Stimulated activated CD4-positive, alpha-beta T cell treated with anti-CD3 and anti-CD28 coated beads, Interleukin-12 subunit alpha, Interleukin-12 subunit beta, amount 100 ng/mL, for 24 hours (primary cell): ENCODE results near the gene ENTHD1.
"Not testable (repeated sequence)": the region's sequence is repeated elsewhere in the genome, so short reads cannot be mapped to it uniquely, and the experiment has no call there.

Source experiments
- DNase-seq, 2 experiments: peaks; one replicate each; pipeline ENCODE4 v3.0.0-alpha.2; 2020; ENCODE audit warnings: low read depth in 2 of 2

Gene ENTHD1

DNA sequence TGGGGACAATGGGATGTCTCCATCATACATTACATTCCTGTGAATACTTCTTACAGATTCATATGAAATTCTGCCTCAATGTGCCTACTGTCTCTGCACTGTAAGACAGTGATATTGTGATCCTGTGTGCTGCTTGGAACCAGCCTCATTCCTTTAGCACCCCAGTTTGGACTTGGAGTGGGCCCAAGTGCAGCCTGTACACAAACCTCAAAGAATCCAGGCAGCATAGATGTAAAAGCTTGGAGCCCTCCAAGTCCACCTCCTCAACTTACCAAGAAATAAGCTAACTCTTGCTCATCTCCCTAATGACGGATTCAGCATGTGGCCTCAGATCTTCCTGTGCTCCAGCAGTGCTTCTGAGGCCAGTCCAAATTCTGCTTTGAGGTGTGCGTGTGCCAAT is 31.7 kb upstream of the ENTHD1 start:
- no peak for DNase-seq

DNA sequence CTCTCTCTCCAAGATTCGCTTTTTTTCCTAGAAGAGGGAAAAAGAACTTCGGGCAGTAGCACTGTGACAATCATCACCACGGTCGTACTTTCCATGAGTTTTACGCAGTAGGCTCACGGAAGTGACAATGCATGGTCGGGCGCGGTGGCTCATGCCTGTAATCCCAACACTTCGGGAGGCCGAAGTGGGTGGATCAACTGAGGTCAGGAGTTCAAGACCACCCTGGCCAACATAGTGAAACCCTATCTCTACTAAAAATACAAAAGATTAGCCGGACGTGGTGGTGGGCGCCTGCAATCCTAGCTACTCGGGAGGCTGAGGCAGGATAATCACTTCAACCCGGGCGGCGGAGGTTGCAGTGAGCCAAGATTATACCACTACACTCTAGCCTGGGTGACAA is 30.7 kb upstream of the ENTHD1 start:
- DNase-seq, result no peak

DNA sequence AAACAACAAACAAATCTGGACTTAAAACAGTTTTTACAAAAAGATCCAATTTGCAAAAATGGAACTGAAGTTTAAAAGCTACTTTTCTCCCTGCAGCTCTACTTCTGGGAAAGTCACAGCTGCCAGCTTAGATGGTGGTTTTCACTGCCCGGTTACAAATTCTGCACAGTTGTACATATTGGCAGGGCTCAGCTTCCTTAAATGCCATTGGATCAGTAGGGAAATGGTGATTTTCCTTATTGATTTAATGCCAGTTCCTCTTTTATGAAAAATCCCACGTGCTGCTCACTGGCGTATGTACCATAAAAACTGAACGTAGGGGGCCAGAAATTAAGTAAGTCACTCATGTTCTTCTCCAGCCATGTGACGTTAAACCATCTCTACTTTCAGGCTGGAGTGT is 30.1 kb upstream of the ENTHD1 start:
- DNase-seq, result no peak

DNA sequence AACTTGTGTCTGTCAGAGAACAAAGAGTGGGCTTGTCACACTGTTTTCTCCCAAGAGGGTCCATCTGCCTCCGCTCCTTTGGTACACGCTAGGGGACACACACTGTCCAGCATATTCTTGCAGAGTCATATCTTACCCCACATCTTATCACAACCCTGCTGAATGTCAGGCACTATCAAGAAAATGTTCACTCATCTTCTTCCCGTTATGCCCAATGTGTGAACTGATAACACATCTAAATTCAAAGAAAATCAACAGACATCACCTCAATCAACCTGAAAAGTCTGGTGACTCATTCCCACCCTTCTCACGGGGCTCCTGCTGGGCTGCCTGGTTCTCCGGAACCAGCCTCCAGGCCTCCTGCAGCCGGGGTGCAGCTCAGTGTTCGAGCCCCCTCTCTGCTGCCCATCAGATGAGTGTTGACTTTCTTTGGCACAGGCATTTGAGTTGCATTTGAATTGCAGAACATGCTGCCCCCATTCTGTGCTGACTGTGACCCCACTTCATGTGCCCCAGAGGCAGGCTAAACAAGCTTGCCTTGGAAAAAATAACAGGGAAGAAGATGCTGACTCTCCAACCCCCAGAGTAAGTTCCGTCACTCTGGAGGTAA is 26.7 kb upstream of the ENTHD1 start:
- DNase-seq, result peak in 1 of 2 experiments; percentile 62

DNA sequence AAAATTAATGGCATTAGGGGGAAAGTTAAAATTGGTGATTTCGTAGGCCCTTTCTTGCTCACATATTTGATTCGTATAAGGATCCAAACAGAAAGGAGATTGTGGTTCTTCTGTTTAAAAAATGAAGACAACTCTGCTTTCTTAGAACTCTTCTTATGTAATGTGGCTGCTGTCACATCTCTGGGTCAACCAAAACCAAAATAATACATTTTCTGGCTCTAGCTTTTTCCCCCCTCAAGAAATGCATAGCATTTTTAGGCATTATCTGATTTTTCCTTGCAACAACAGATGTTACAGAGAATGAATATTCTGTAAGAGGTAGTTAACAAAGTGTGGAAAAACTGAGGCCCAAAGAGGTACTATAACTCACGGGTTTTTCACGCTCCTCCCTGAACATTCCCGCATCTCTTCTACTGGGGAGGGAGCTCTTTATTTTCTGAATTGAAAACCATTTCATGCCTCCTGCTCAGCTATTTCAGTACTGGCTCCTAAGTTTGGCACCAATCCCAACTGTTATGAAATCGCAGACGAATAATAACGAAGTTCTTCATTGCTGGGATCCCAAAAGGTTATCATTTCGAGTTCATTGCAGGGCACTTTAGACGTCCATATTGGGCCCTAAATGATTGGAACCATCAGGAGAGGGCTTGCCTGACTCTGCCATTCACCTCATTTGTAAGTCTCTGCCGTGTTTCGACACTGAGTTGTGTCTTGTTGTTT is 24.4 kb upstream of the ENTHD1 start:
- no peak for DNase-seq

DNA sequence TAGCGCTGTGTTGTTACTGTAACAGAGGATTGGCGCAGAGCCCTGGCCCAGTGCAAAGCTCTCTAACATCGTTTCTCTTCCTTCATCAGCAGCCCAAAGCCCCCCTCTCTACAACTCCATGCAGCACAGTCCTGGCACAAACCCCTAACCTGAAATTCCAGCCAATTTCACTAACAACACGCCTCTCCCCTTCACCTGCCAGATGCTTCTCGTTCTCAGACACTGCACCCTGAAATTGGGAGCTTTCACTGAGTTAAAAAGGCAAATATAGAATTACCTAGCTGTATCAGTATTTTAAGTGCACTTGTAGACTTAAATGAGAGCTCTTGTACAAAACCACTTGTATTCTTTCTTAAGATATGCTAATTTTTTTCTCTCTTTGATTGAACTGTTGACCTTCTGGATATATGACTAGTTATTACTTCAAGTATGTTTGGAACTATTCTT is 23.7 kb upstream of the ENTHD1 start:
- no peak for DNase-seq

DNA sequence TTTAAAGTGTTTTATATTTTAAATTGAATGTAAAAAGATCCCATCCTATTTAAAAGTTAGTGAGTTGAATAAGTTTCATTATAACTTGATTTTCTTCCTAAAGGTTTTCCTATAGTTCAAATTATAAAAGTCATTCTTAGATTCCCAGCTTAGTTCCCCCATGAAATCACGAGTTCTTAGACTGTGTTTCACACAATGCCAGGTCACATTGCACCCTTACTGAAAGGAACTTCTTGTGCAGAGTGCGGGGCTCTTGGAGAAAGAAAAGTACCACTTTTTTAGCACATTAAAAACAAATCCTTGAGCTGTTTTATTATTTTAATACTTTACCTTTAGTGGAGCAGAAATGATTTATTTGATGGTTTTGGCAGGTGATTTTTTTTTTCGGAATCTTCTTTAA is 22.9 kb upstream of the ENTHD1 start:
- DNase-seq, result no peak

DNA sequence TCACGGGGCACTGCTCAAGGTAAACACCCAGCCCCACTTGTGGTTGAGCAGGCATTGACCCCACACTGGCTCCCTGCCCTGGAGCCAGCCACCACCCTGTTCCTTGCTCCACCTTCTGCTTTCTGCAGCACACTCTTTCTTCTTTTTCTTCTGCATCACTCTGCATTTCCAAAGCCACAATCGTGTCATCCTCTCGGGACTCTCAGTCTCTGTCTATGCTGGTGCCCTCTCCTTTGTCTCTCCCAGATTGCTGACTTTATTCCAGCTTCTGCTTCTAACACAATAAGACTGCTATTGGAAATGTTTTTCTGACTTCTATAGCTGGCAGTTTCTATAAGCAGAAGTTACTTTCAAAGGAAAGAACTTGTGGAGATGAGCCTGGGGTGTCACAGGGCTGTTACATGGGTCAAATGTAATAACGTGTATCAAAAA is 21.8 kb upstream of the ENTHD1 start:
- DNase-seq, result no peak

DNA sequence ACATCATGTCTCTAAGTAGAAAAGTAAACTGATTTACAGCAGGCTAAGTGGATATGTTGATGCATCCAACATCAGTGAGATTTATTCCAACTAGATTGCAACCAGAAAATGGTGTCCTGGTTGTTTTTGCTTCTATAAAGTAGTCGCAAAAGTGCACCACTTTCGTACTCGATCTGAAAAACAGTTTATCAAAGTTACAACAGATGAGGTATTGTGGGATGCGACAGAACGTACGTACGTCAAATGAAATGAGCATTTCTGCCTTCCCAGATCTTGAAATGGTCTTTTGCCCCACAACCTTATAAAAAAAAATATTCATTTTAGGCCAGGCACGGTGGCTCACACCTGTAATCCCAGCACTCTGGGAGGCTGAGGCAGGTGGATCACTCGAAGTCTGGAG is 21.0 kb upstream of the ENTHD1 start:
- no peak for DNase-seq

DNA sequence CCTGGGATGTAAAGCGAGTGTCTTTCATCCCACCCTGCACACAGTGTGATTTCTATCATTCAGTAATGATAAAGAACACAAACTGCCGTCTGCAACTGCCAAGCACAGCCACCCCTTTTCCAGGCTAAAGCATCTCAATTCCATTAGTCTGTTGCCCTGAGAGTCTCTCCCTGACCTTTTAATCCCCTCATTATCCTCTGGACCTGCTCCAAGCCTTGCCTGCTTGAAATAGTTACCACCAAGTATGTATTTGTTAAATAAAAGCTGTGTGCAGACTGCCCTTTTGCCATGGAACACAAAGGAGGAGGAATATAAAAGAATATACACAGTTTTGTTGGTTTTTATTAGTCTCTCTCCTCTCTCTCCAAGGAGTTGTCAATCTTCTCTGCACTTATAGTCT is 20.3 kb upstream of the ENTHD1 start:
- DNase-seq, result no peak

DNA sequence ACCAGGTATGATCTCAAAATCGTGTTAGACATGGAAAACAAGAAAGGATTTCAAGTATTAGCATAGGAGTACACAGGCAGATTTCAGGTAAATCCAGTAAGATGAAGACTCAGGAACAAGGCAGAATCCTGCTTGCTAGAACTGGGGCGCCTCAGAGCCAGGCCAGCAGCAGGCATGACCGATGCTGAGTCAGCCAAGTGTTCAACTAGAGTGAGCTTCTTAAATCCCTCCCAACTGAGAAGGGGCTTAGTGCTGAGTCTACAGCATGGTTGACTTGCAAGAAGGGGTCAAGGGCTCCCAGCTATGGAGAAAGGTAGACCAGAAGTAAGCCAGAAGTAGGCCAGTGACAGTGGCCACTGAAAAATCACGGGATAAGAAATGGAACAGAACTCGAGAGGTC is 19.8 kb upstream of the ENTHD1 start:
- DNase-seq, result no peak

DNA sequence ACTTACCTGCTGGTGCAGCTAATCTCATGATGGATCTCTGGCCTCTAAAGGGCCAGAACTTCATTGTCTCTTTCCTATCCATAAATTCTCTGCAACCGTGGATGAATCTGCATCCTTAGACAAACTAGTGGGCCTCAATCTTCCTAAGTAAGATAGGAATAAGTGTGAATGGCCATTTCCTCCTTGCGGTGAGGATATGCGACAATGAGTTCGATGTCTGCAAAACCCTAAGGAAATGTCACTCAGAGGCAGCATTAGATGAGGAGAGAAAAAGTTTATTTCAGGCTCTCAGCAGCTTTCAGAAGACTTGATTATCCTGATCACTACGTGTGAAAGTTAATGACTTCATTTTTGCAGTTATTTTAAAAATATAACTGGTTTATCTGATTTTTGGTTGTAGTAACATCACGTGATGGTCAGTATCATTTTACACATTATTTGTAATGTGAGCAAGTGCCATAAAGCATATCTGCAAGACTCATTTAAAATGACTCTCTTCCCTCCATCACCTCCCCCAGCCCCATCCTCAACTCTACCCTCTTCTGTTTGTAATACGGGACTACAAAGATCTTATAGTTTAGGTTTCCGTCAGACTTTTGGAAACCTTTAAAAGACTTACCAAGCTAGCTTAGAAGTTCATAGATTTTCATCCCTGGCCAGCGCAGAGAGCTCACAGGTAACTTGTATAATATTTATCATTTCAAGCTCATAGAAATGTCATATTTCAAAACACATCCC is 17.5 kb upstream of the ENTHD1 start:
- DNase-seq, result no peak

DNA sequence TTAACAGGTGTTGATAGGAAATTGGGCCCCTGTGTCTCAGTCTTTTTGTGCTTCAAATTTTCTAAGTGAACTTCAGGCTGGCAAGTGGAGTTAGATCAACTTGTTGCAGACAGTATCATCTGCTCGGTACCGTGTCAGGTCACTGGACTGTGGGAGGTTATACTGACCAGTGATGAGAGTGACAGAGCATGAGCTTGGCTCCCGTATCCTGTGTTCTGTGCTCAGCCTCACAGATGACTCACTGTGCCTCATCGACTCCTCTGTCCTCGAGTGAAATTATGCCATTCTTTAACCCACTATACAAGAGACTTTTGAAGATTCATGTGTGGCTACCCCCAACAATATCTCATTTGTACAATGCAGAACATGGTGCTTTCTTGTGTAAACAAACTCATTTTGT is 15.2 kb upstream of the ENTHD1 start:
- DNase-seq, result no peak

DNA sequence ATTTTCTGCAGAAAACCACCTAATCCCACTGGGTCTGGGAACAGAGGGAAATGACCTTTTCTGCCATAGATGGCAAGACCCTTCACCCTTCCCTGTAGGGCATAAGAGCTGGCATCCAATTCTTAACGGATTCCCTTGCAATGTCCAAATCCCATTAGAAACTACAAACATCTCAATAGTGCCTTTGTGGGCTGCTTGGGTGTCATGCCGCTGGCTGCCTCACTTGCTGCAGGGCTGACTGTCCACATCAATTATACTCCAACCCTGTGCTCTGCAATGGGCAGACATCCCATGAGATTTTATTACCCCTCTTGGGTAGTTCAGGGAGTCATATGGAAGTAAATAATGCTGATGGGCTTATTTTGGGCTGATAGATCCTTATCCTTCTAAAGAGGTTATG is 14.6 kb upstream of the ENTHD1 start:
- DNase-seq, result no peak

DNA sequence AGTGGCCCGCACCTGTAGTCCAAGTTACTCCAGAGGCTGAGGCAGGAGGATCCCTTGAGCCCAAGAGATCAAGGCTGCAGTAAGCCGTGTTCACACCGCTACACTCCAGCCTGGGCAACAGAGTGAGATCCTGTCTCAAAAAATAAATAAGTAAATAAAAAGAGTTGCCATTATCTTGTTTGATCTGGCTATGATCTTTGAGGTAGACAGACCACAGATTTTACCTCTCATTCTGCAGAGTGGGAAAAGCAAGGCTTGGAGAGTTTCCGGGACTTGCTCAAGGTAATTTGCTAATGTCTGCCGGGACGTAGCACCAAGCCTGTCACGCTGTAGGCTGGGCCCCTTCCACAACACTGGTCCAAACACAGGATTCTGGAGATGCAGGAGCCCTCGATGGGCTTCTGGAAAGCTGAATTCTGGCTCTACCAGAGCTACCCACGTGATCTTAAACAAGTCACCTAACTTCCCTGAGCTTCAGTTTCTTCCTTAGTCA is 14.1 kb upstream of the ENTHD1 start:
- no peak for DNase-seq

DNA sequence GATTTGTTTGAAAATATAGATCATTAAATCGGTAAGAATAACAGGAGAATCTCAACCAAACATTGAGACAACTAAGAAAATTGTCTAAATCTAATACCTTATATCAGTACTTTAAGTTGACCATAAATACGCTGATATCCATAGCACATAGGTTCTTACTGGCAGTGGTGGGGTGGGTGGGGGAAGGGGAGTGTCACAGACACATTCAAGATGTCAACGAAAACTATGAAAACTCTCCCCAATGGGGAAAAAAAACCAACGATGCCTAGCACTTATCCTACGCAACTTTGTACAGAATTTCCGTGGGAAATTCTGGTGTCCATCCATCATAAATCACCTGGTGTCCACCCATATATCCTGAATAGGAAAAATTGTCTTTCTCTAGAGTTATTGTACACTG is 13.5 kb upstream of the ENTHD1 start:
- DNase-seq, result no peak

DNA sequence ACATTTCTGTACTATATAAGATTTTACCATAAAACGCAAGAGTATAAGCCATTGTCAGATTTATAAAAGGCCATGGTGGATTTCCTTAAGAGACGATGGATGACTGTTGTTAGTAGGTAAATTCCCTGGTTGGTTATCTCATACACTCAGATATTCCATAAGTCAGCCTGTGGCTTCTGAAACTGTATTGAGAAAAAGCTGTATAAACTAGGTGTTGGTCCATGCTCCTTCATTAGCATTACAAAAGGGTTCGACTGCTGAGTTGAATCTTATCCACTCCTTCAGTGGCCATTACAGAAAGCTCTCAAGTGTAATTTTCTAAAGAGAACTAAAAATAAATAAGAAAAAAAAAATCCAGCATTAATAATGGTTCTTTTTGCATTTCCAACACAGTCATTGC is 12.6 kb upstream of the ENTHD1 start:
- no peak for DNase-seq

DNA sequence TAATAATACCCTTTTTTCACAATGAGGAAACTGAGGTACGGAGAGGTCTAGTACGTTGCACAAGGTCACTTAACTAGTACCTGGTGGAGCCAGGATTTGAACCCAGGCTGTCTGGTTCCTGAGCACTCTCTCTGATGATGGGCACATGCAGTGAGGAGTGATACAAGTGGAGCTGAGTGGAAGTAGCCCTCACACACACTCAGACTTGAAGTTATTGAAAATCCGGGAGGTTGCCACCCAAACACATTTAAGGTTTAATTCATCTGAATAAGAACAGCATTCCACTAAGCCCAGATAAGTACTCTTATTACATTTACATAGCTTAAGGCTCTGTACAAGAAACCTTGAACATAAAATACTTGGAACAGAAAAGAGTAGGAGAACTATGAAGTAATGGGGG is 12.1 kb upstream of the ENTHD1 start:
- DNase-seq, result no peak

DNA sequence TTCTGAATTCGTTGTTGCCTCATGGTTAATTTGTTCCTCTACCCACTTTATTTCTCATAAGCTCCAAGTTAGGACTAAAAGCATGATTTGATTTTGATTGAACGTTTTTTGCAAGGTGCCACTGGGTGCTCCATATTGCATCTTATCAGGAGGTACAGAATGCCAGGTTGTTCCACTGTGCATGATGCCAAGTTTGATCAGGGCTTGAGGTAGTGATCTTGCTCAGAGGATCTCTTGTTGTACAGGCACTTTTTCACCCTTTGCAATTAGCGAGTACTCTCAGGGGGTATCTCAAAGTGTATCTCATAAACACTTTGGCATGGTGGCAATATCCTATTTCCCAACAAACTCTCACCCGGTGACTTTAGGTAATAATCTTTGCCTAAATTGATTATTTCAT is 11.3 kb upstream of the ENTHD1 start:
- no peak for DNase-seq

DNA sequence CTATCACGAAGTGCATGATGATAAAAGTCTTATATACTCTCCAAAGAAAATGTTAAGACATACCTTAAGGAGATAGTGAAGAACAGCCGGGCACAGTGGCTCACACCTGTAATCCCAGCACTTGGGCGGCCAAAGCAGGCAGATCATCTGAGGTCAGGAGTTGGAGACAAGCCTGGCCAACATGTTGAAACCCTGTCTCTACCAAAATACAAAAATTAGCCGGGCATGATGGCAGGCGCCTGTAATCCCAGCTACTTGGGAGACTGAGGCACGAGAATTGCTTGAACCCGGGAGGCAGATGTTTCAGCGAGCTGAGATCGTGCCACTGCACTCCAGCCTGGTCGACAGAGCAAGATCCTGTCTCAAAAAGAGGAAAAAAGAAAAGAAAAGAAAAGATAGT is 10.5 kb upstream of the ENTHD1 start:
- not testable (repeated sequence) for DNase-seq

DNA sequence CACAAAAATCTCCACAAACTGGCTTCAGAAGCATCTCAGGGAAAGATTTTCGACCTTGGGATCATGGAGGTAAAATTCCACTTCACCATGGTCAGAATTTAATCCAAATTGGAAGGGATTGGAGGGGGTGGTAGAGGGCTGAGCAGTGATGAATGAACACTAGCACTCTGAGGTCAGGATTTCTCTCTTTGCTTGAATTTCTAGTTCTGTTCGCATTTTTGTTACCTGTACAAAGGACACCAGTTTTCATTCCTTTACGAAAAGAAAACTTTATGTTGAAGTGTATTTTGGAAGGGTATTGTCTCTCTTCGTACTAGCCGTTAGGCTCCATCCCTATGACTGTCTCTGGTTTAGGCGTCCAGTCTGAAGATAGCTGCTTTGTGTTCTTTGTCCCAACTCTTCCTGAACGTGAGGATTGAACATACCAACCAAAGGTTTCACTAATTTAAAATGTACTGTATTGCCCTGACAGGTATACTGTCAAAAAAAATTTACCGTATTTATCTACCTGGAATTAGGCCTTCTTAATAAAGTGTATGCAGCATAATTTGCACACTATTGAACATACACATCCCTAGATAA is 8.1 kb upstream of the ENTHD1 start:
- DNase-seq, result no peak
